GM19452 (cell line): Measurements from ENCODE around the gene HERC2.
"Not testable (repeated sequence)": the region's sequence is repeated elsewhere in the genome, so short reads cannot be mapped to it uniquely, and the experiment has no call there.

ENCODE experiments used
- ATAC-seq: cut with Tn5 transposase; IDR thresholded peaks from one replicate; pipeline ENCODE4 v1.9.1; 2021; ENCODE audit not compliant: unreplicated experiment

HERC2 gene

GRCh38 chr15:28132524-28133275 is 189.3 kb downstream of the HERC2 start:
- ATAC-seq = no peak

GRCh38 chr15:28131946-28132345 is 190.0 kb downstream of the HERC2 start:
- ATAC-seq = no peak

GRCh38 chr15:28131400-28131799 is 190.6 kb downstream of the HERC2 start:
- no peak for ATAC-seq

- ATAC-seq = no peak
Observed at GRCh38 chr15:28130651-28131050, 191.3 kb downstream of the HERC2 start.

GRCh38 chr15:28129231-28129848 is 192.6 kb downstream of the HERC2 start:
- ATAC-seq = no peak

- ATAC-seq = no peak
Observed at GRCh38 chr15:28128031-28128430, 193.9 kb downstream of the HERC2 start.

GRCh38 chr15:28127036-28127435 is 194.9 kb downstream of the HERC2 start:
- ATAC-seq = no peak

GRCh38 chr15:28125673-28126651 is 196.0 kb downstream of the HERC2 start:
- ATAC-seq = no peak

- ATAC-seq = no peak
Observed at GRCh38 chr15:28124841-28125240, 197.1 kb downstream of the HERC2 start.

GRCh38 chr15:28123408-28124023 is 198.5 kb downstream of the HERC2 start:
- peak; percentile 56 for ATAC-seq

- ATAC-seq = no peak
Observed at GRCh38 chr15:28122038-28122949, 199.7 kb downstream of the HERC2 start.

GRCh38 chr15:28121577-28121976 is 200.4 kb downstream of the HERC2 start:
- ATAC-seq = not testable (repeated sequence)

- no peak for ATAC-seq
Observed at GRCh38 chr15:28120359-28120640, 201.7 kb downstream of the HERC2 start.

- no peak for ATAC-seq
Observed at GRCh38 chr15:28118531-28118930, 203.4 kb downstream of the HERC2 start.

GRCh38 chr15:28118083-28118482 is 203.9 kb downstream of the HERC2 start:
- ATAC-seq = no peak

GRCh38 chr15:28117432-28117990 is 204.5 kb downstream of the HERC2 start:
- no peak for ATAC-seq

GRCh38 chr15:28116521-28117431 is 205.2 kb downstream of the HERC2 start:
- ATAC-seq = no peak

GRCh38 chr15:28115871-28116270 is 206.1 kb downstream of the HERC2 start:
- no peak for ATAC-seq
